K562 (cell line): Measurements from ENCODE around the gene ATPAF2. TPM values are rescaled to one million over a fixed set of nuclear protein-coding genes. Genes with fewer than 3 reads are reported as not detected.

Experiments
- CBFB ChIP-seq: sonication (generic); formaldehyde crosslinking; IDR thresholded peaks from 2 replicates; pipeline ENCODE4 v1.4.0; 2020; ENCODE audit warnings: mild to moderate bottlenecking, missing genetic modification reagents
- CREB1 ChIP-seq, 2 experiments: sonication (generic) in 1 of 2; formaldehyde crosslinking in 1 of 2; IDR thresholded peaks; 2 replicates each; pipeline versions ENCODE4 v1.6.1 to v1.8.0; 2012 to 2022; ENCODE audit warnings: inconsistent platforms in 1 of 2, mild to moderate bottlenecking in 1 of 2, missing genetic modification reagents in 1 of 2, moderate library complexity in 1 of 2
- FIP1L1 ChIP-seq: fragments of 200-400 bp; formaldehyde crosslinking; IDR thresholded peaks from 2 replicates; pipeline ENCODE4 v1.6.1; 2018; ENCODE audit warnings: mild to moderate bottlenecking, low read depth, low read length; ENCODE audit not compliant: poor library complexity, severe bottlenecking
- FOS ChIP-seq: IDR thresholded peaks from 3 replicates; pipeline ENCODE4 v1.6.1; 2011; ENCODE audit not compliant: insufficient read length; ENCODE audit errors: extremely low read depth
- FOXM1 ChIP-seq, 2 experiments: fragments of 450-650 bp in 1 of 2; sonication (generic) in 1 of 2; formaldehyde crosslinking in 1 of 2; IDR thresholded peaks; 2 replicates each; pipeline versions ENCODE4 v1.6.1 to v1.9.0; 2017 to 2022; ENCODE audit warnings: low read depth in 2 of 2, mild to moderate bottlenecking in 2 of 2, missing genetic modification reagents in 1 of 2, moderate library complexity in 1 of 2
- GABPA ChIP-seq: fragments of 200-800 bp; sonication (Bioruptor generic); conservative IDR thresholded peaks from 2 replicates; pipeline ENCODE4 v1.6.1; 2016; ENCODE audit warnings: low read depth, missing genetic modification characterization, missing compliant biosample characterization
- POLR2AphosphoS5 ChIP-seq: IDR thresholded peaks from 2 replicates; pipeline ENCODE4 v1.6.1; 2011; ENCODE audit warnings: mild to moderate bottlenecking, low read depth, low read length, moderate library complexity; ENCODE audit not compliant: control insufficient read depth, insufficient read depth
- POLR2H ChIP-seq: IDR thresholded peaks from 2 replicates; pipeline ENCODE4 v1.6.1; 2016; ENCODE audit warnings: missing genetic modification characterization, low read depth, mild to moderate bottlenecking, control low read depth, missing compliant biosample characterization, moderate library complexity
- SMAD1 ChIP-seq: fragments of 150-350 bp; IDR thresholded peaks from 2 replicates; pipeline ENCODE4 v1.6.1; 2014; ENCODE audit warnings: low read length, low read depth; ENCODE audit not compliant: partially characterized antibody
- SMAD4 ChIP-seq: fragments of 250-450 bp; sonication (Bioruptor Pico); conservative IDR thresholded peaks from 2 replicates; pipeline ENCODE4 v1.8.0; 2021; ENCODE audit warnings: inconsistent platforms, mild to moderate bottlenecking, moderate library complexity
- polyA plus RNA-seq, 8 experiments: library from polyadenylated mRNA; depleted of rRNA in 4 of 8; stranded (reverse) in 5 of 8; unstranded in 3 of 8; fragments of >200 nt; fragmentation: Nextera tagmentation in 2 of 8; fragmentation: Illumina TruSeq in 1 of 8; extraction: Ambion mirVana in 2 of 8; extraction: Trizol in 1 of 8; gene quantifications; 2 replicates each; pipeline versions ENCODE4 v1.2.1 to v1.2.3, GENCODE V29; 2011 to 2014; ENCODE audit warnings: inconsistent platforms in 1 of 8, missing spikeins in 1 of 8
- total RNA-seq, 7 experiments: library from RNA; depleted of rRNA in 6 of 7; stranded (reverse); fragments of >200 nt in 6 of 7; fragmentation: Illumina TruSeq in 2 of 7; extraction: Trizol in 2 of 7; gene quantifications; 2 replicates each; pipeline versions ENCODE4 v1.2.1 to v1.2.3, GENCODE V29; 2011 to 2021; ENCODE audit warnings: low replicate concordance in 1 of 7
- TF ChIP-seq, protein P1 (sequence below): sonication (generic); formaldehyde crosslinking; IDR thresholded peaks from 2 replicates; pipeline ENCODE4 v1.8.1; 2023; ENCODE audit warnings: mild to moderate bottlenecking, missing genetic modification reagents, moderate library complexity
- TF ChIP-seq, protein P2 (sequence below): fragments of 450-650 bp; formaldehyde crosslinking; IDR thresholded peaks from 2 replicates; pipeline ENCODE4 v1.4.0; 2022; ENCODE audit warnings: missing genetic modification characterization
- TF ChIP-seq, protein P3 (sequence below): sonication (generic); formaldehyde crosslinking; IDR thresholded peaks from 2 replicates; pipeline ENCODE4 v1.8.0; 2022; ENCODE audit warnings: missing genetic modification reagents, mild to moderate bottlenecking, borderline replicate concordance
- TF ChIP-seq, protein P4 (sequence below): fragments of 450-650 bp; formaldehyde crosslinking; IDR thresholded peaks from 2 replicates; pipeline ENCODE4 v1.4.0; 2020; ENCODE audit warnings: mild to moderate bottlenecking
- TF ChIP-seq, protein P5 (sequence below): fragments of 450-650 bp; IDR thresholded peaks from 2 replicates; pipeline ENCODE4 v1.6.1; 2018; ENCODE audit not compliant: partially characterized antibody

ATPAF2 gene
- total and polyA plus RNA-seq, 9 of the 15 experiments (the other 6 are each of a cell fraction or from before 2014, with no cell fraction given), result 2.1 to 19.2 (median 11.3) TPM

DNA sequence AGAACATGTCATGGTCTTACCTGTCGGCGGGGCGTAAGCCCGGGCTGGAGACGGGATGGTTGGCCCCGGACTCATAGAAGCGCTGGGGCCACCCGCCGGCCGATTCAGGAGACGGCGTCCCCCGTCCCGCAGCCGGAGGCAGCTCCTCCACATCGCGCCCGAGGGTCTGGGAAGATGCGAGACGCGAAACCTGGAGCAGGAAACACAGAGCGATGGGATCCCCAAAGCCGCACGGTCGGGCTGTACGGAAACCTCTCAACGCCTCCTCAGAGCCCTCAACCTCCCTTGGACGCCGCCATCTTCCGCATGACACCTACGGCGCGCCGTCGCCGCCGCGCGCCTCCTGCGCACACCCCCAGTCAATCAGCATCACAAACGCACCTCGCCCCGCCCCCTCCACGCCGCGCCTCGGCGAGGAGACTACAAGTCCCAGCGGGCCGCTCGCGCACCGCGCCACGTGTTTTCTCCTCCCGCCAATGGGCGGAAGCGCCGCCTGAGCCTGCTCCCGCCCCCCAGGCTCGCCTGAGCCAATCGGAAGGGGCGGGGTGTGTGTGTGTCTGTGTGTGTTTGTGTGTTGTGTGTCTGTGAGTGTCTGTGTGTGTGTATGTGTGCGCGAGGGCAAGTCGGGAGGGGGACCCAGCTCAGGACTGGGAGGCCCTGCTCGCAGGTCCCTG, at the start of gene ATPAF2, which contains the start of gene GID4 (continued):
- TF ChIP-seq SMAD1 (no peak), FOS (peak; percentile 89), CBFB (no peak), GABPA (tag) (peak; percentile 66), FIP1L1 (peak; percentile 75), CREB1 (IDR thresholded peaks at IDR 0.05) (peak; percentile 96), CREB1 (CRISPR knock-in tag; IDR thresholded peaks at IDR 0.05) (peak; percentile 96), POLR2H (no peak), SMAD4 (CRISPR knock-in tag) (0 out of 2 replicates have a peak, but pooled peaks have one; percentile 46), FOXM1 (IDR thresholded peaks at IDR 0.05; ENCODE audit: low read depth) (no peak), FOXM1 (CRISPR knock-in tag; IDR thresholded peaks at IDR 0.05; ENCODE audit: low read depth) (0 out of 2 replicates have a peak, but pooled peaks have one; percentile 31), POLR2AphosphoS5 (peak; percentile 28; the same call in 1 of the 2 replicates)
- TF ChIP-seq, protein P1, sequence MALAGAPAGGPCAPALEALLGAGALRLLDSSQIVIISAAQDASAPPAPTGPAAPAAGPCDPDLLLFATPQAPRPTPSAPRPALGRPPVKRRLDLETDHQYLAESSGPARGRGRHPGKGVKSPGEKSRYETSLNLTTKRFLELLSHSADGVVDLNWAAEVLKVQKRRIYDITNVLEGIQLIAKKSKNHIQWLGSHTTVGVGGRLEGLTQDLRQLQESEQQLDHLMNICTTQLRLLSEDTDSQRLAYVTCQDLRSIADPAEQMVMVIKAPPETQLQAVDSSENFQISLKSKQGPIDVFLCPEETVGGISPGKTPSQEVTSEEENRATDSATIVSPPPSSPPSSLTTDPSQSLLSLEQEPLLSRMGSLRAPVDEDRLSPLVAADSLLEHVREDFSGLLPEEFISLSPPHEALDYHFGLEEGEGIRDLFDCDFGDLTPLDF (CRISPR knock-in tag), result peak; percentile 66; the same call in 1 of the 2 replicates
- TF ChIP-seq, protein P2, sequence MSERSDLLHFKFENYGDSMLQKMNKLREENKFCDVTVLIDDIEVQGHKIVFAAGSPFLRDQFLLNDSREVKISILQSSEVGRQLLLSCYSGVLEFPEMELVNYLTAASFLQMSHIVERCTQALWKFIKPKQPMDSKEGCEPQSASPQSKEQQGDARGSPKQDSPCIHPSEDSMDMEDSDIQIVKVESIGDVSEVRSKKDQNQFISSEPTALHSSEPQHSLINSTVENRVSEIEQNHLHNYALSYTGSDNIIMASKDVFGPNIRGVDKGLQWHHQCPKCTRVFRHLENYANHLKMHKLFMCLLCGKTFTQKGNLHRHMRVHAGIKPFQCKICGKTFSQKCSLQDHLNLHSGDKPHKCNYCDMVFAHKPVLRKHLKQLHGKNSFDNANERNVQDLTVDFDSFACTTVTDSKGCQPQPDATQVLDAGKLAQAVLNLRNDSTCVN (CRISPR knock-in tag), result no peak
- TF ChIP-seq, protein P3, sequence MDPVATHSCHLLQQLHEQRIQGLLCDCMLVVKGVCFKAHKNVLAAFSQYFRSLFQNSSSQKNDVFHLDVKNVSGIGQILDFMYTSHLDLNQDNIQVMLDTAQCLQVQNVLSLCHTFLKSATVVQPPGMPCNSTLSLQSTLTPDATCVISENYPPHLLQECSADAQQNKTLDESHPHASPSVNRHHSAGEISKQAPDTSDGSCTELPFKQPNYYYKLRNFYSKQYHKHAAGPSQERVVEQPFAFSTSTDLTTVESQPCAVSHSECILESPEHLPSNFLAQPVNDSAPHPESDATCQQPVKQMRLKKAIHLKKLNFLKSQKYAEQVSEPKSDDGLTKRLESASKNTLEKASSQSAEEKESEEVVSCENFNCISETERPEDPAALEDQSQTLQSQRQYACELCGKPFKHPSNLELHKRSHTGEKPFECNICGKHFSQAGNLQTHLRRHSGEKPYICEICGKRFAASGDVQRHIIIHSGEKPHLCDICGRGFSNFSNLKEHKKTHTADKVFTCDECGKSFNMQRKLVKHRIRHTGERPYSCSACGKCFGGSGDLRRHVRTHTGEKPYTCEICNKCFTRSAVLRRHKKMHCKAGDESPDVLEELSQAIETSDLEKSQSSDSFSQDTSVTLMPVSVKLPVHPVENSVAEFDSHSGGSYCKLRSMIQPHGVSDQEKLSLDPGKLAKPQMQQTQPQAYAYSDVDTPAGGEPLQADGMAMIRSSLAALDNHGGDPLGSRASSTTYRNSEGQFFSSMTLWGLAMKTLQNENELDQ (CRISPR knock-in tag), result no peak
- TF ChIP-seq, protein P4, sequence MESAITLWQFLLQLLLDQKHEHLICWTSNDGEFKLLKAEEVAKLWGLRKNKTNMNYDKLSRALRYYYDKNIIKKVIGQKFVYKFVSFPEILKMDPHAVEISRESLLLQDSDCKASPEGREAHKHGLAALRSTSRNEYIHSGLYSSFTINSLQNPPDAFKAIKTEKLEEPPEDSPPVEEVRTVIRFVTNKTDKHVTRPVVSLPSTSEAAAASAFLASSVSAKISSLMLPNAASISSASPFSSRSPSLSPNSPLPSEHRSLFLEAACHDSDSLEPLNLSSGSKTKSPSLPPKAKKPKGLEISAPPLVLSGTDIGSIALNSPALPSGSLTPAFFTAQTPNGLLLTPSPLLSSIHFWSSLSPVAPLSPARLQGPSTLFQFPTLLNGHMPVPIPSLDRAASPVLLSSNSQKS (CRISPR knock-in tag), result no peak
- TF ChIP-seq, protein P5, sequence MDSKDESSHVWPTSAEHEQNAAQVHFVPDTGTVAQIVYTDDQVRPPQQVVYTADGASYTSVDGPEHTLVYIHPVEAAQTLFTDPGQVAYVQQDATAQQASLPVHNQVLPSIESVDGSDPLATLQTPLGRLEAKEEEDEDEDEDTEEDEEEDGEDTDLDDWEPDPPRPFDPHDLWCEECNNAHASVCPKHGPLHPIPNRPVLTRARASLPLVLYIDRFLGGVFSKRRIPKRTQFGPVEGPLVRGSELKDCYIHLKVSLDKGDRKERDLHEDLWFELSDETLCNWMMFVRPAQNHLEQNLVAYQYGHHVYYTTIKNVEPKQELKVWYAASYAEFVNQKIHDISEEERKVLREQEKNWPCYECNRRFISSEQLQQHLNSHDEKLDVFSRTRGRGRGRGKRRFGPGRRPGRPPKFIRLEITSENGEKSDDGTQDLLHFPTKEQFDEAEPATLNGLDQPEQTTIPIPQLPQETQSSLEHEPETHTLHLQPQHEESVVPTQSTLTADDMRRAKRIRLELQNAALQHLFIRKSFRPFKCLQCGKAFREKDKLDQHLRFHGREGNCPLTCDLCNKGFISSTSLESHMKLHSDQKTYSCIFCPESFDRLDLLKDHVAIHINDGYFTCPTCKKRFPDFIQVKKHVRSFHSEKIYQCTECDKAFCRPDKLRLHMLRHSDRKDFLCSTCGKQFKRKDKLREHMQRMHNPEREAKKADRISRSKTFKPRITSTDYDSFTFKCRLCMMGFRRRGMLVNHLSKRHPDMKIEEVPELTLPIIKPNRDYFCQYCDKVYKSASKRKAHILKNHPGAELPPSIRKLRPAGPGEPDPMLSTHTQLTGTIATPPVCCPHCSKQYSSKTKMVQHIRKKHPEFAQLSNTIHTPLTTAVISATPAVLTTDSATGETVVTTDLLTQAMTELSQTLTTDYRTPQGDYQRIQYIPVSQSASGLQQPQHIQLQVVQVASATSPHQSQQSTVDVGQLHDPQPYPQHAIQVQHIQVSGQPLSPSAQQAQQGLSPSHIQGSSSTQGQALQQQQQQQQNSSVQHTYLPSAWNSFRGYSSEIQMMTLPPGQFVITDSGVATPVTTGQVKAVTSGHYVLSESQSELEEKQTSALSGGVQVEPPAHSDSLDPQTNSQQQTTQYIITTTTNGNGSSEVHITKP, result peak; percentile 5
